Kidney (tissue), 14 donors: ENCODE data around the gene RASGRF2. TPM values are rescaled to one million over a fixed set of nuclear protein-coding genes. Genes with fewer than 3 reads are reported as not detected.

ENCODE experiments used
- DNase-seq, 5 donors: peaks; one replicate each; pipeline ENCODE4 v3.0.0-alpha.2; 2013 to 2020
- FAIRE-seq: peaks from 2 replicates; lab custom pipeline; 2012; peaks lifted over from hg19 to GRCh38; lab: Jason Lieb, UNC
- H3K27ac ChIP-seq, 2 donors: one replicate each; pipeline ENCODE4 v1.7.0; 2013; ENCODE audit warnings: low read depth in 2 of 2, low read length in 2 of 2, inconsistent platforms in 1 of 2
- H3K27me3 ChIP-seq: one replicate; pipeline ENCODE4 v1.7.1; 2013; ENCODE audit warnings: low read length, inconsistent platforms; ENCODE audit not compliant: control insufficient read depth, insufficient read depth
- H3K36me3 ChIP-seq, 3 donors: one replicate each; pipeline versions ENCODE4 v1.7.0 to v1.7.1; 2013; ENCODE audit warnings: low read length in 3 of 3, control low read depth in 1 of 3, inconsistent platforms in 1 of 3; ENCODE audit not compliant: insufficient read depth in 3 of 3, control insufficient read depth in 2 of 3
- H3K4me1 ChIP-seq, 3 donors: one replicate each; pipeline versions ENCODE4 v1.7.0 to v1.7.1; 2013; ENCODE audit warnings: low read length in 3 of 3, inconsistent platforms in 1 of 3, low read depth in 1 of 3; ENCODE audit not compliant: control insufficient read depth in 2 of 3, insufficient read depth in 2 of 3
- H3K4me3 ChIP-seq, 3 donors: one replicate each; pipeline versions ENCODE4 v1.7.0 to v1.8.1; 2013; ENCODE audit warnings: low read length in 3 of 3, control low read depth in 1 of 3, inconsistent platforms in 1 of 3
- H3K9ac ChIP-seq, 3 donors: one replicate each; pipeline versions ENCODE4 v1.7.0 to v1.7.1; 2013; ENCODE audit warnings: low read length in 3 of 3, control low read depth in 1 of 3, inconsistent platforms in 1 of 3
- H3K9me3 ChIP-seq, 3 donors: one replicate each; pipeline versions ENCODE4 v1.7.0 to v1.7.1; 2013; ENCODE audit warnings: low read length in 3 of 3, control low read depth in 1 of 3, inconsistent platforms in 1 of 3; ENCODE audit not compliant: control insufficient read depth in 2 of 3, insufficient read depth in 1 of 3
- intact Hi-C: fragments of 100-400 bp; cut with DNase I; formaldehyde crosslinking; loops from one replicate; pipeline ENCODE4 v1.11.1; 2022
- polyA plus RNA-seq: library from polyadenylated mRNA; stranded (reverse); fragments of 350-450 nt; fragmentation: Illumina TruSeq; extraction: RNeasy Lipid Tissue Mini Kit (QIAGEN cat#74804); gene quantifications from one replicate; pipeline ENCODE4 v1.2.3, GENCODE V29; 2014; ENCODE audit warnings: low read depth, low replicate concordance; ENCODE audit not compliant: insufficient read depth
- total RNA-seq: library from RNA; stranded (reverse); fragmentation: NEBNext Ultra II Directional; extraction: Animal tissue kit (Norgen Biotek cat#: 25700); gene quantifications from one replicate; pipeline ENCODE4 v1.2.1, GENCODE V29; 2021
- TF ChIP-seq, protein P1 (sequence below): IDR thresholded peaks from 3 replicates; pipeline ENCODE4 v1.5.1; 2012; ENCODE audit warnings: mild to moderate bottlenecking, moderate library complexity, borderline replicate concordance; ENCODE audit not compliant: insufficient read depth; ENCODE audit errors: extremely low read depth
- donor health status: control.
- donor health status: control.
- donor health status: control.
- donor health status: control.
- donor health status: control.
- donor health status: DM: yes; HTN: yes; CAD: no.
- donor health status: Normal renal cell carcinoma (clear cell type).

RASGRF2 gene
- total and polyA plus RNA-seq, 2 donors from 2014 or later, result 4.9 to 14.7 TPM

DNA sequence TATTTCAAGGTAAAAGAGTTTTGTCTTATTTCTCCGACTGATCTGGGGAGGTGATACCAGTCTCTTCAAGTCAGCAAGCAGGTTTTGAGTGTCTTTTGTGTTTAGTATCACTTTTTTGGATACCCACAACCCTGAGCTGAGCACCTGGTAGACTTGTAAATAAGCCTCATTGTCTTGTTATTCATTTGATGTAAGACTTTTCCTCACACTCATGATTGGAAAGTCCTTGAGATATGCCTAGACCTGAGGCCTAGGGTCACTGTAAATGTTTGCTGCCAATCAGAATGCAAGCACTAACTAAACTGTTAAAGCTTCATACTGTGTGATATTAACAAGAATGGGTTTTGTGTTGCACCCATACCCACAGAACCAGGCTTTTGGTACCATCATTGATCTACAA is 172.2 kb downstream of the RASGRF2 start:
- no peak for DNase-seq
- Histone ChIP-seq H3K36me3 (peaks cover 0 to 2% (median 0%) of the 10 kb centered on the region in 3 donors), H3K4me1 (no peaks in the 10 kb centered on the region), H3K27ac (no peak overlapping the region), H3K27me3 (no peaks in the 10 kb centered on the region), H3K4me3 (no peak overlapping the region), H3K9ac (no peak overlapping the region), H3K9me3 (no peaks in the 10 kb centered on the region)
- no peak for FAIRE-seq
- TF ChIP-seq, protein P1, sequence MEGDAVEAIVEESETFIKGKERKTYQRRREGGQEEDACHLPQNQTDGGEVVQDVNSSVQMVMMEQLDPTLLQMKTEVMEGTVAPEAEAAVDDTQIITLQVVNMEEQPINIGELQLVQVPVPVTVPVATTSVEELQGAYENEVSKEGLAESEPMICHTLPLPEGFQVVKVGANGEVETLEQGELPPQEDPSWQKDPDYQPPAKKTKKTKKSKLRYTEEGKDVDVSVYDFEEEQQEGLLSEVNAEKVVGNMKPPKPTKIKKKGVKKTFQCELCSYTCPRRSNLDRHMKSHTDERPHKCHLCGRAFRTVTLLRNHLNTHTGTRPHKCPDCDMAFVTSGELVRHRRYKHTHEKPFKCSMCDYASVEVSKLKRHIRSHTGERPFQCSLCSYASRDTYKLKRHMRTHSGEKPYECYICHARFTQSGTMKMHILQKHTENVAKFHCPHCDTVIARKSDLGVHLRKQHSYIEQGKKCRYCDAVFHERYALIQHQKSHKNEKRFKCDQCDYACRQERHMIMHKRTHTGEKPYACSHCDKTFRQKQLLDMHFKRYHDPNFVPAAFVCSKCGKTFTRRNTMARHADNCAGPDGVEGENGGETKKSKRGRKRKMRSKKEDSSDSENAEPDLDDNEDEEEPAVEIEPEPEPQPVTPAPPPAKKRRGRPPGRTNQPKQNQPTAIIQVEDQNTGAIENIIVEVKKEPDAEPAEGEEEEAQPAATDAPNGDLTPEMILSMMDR, result no peak
- intact Hi-C loops, result no loop called here

DNA sequence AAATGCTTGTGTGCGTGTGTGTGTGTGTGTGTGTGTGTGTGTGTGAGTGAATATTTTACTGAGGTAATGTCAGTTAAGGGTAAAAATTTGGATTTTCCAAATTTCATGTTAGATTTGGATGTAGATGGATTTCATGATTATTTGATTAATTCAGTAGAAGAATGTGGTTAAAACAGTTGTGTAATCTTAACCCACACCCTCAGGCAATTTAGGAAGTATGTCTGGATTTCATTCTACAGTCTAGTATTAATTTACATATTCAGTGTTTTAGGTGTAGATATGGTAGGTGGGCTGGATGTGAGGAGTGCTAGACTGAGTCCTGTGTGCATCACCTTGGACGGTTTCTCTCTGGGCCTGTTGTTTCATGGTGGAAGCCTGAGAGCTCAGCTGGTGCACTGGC is 173.9 kb downstream of the RASGRF2 start:
- H3K9ac ChIP-seq, result no peak overlapping the region
- no peak overlapping the region for H3K27ac ChIP-seq
- no peaks in the 10 kb centered on the region for H3K4me1 ChIP-seq
- intact Hi-C loops, result no loop called here
- H3K27me3 ChIP-seq, result no peaks in the 10 kb centered on the region
- TF ChIP-seq, protein P1, result no peak
- DNase-seq (no peak), FAIRE-seq (no peak)
- H3K9me3 ChIP-seq, result no peaks in the 10 kb centered on the region
- no peak overlapping the region for H3K4me3 ChIP-seq
- H3K36me3 ChIP-seq, result peaks cover 0 to 2% (median 0%) of the 10 kb centered on the region in 3 donors

DNA sequence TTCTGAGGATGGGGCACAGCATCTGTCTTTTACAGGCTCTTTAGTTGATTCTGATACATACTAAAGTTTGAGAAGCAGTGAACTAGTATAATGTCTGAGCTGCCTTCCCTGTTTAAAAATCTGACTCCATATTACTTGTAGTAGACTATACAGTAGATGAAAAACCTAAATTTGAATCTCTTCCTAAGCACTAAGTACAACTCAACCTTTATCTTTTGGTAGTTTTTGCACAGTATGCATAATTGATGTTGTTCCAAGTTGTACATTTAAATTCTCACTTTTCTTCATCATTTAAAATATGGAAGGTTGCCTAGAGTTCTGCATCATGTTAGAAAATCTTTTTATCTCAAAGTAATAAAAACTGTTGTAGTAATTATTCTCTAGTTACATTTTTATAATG is 174.4 kb downstream of the RASGRF2 start:
- Histone ChIP-seq H3K4me1 (no peaks in the 10 kb centered on the region), H3K27me3 (no peaks in the 10 kb centered on the region), H3K36me3 (peaks cover 0 to 2% (median 0%) of the 10 kb centered on the region in 3 donors), H3K27ac (no peak overlapping the region), H3K9ac (no peak overlapping the region), H3K9me3 (no peaks in the 10 kb centered on the region), H3K4me3 (no peak overlapping the region)
- intact Hi-C loops, result no loop called here
- FAIRE-seq, result no peak
- TF ChIP-seq, protein P1, result no peak
- DNase-seq, result no peak

DNA sequence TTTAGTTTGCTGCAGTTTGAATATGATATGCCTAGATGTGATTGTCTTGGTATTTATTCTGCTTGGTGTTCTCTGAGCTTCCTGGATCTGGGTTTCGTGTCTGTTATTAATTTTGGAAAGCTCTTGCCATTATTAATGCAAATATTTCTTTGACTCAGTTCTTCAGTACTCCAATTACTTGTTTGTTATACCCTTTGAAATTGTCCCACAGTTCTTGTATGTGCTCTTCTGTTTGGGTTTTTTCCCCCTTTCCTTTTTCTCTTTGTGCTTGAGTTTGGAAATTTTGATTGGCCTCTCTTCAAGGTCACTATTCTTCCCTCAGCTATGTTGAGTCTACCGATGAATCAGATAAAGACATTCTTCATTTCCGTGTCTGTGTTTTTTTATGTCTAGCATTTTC is 176.4 kb downstream of the RASGRF2 start:
- Histone ChIP-seq H3K27ac (no peak overlapping the region), H3K27me3 (no peaks in the 10 kb centered on the region), H3K9me3 (no peaks in the 10 kb centered on the region), H3K9ac (no peak overlapping the region), H3K36me3 (no peaks in the 10 kb centered on the region), H3K4me1 (peaks cover 0 to 2% (median 0%) of the 10 kb centered on the region in 3 donors), H3K4me3 (no peak overlapping the region)
- intact Hi-C loops, result no loop called here
- DNase-seq (no peak), FAIRE-seq (no peak)
- TF ChIP-seq, protein P1, result no peak
